K562 (cell line): ENCODE measurements around the gene ACBD3. TPM values are rescaled to one million over a fixed set of nuclear protein-coding genes. Genes with fewer than 3 reads are reported as not detected.

Experiments used
- ARID3B ChIP-seq: fragments of 250-450 bp; sonication (Bioruptor Pico); IDR thresholded peaks from 2 replicates; pipeline ENCODE4 v1.4.0; 2020; ENCODE audit warnings: borderline replicate concordance
- BACH1 ChIP-seq: fragments of 200-800 bp; sonication (Bioruptor generic); IDR thresholded peaks from 2 replicates; pipeline ENCODE4 v1.6.1; 2016; ENCODE audit warnings: missing genetic modification characterization, missing compliant biosample characterization
- BDP1 ChIP-seq: IDR thresholded peaks from 3 replicates; pipeline ENCODE4 v1.6.1; 2011; ENCODE audit not compliant: insufficient read length, insufficient read depth
- CHD2 ChIP-seq: IDR thresholded peaks from 2 replicates; pipeline ENCODE4 v1.6.1; 2011; ENCODE audit warnings: low read depth, low read length
- DIDO1 ChIP-seq: fragments of 450-650 bp; IDR thresholded peaks from 2 replicates; pipeline ENCODE4 v1.6.1; 2016; ENCODE audit warnings: low read depth, missing biosample characterization, missing genetic modification characterization
- FOXJ2 ChIP-seq: fragments of 200-800 bp; sonication (Bioruptor generic); IDR thresholded peaks from 2 replicates; pipeline ENCODE4 v1.6.1; 2016; ENCODE audit warnings: missing genetic modification characterization, missing compliant biosample characterization
- FOXM1 ChIP-seq, 2 experiments: fragments of 450-650 bp in 1 of 2; sonication (generic) in 1 of 2; formaldehyde crosslinking in 1 of 2; IDR thresholded peaks; 2 replicates each; pipeline versions ENCODE4 v1.6.1 to v1.9.0; 2017 to 2022; ENCODE audit warnings: low read depth in 2 of 2, mild to moderate bottlenecking in 2 of 2, missing genetic modification reagents in 1 of 2, moderate library complexity in 1 of 2
- SIX5 ChIP-seq, 2 experiments: IDR thresholded peaks; 2 replicates each; pipeline ENCODE4 v1.6.1; 2011; ENCODE audit warnings: low read length in 2 of 2, borderline replicate concordance in 1 of 2, low read depth in 1 of 2, mild to moderate bottlenecking in 1 of 2, moderate library complexity in 1 of 2; ENCODE audit not compliant: insufficient read depth in 1 of 2
- ZNF239 ChIP-seq: fragments of 250-450 bp; sonication (Bioruptor Pico); IDR thresholded peaks from 2 replicates; pipeline ENCODE4 v1.4.0; 2020; ENCODE audit warnings: mild to moderate bottlenecking
- ZNF280A ChIP-seq: fragments of 450-650 bp; IDR thresholded peaks from 2 replicates; pipeline ENCODE4 v1.6.1; 2018; ENCODE audit warnings: mild to moderate bottlenecking, low read depth; ENCODE audit not compliant: partially characterized antibody
- ZNF444 ChIP-seq: fragments of 250-450 bp; sonication (Bioruptor Pico); IDR thresholded peaks from 2 replicates; pipeline ENCODE4 v1.4.0; 2020; ENCODE audit warnings: mild to moderate bottlenecking, moderate library complexity
- ZNF584 ChIP-seq: fragments of 200-800 bp; sonication (Bioruptor generic); IDR thresholded peaks from 2 replicates; pipeline ENCODE4 v1.6.1; 2016; ENCODE audit warnings: low read depth, mild to moderate bottlenecking, missing genetic modification characterization, missing compliant biosample characterization
- polyA plus RNA-seq, 8 experiments: library from polyadenylated mRNA; depleted of rRNA in 4 of 8; stranded (reverse) in 5 of 8; unstranded in 3 of 8; fragments of >200 nt; fragmentation: Nextera tagmentation in 2 of 8; fragmentation: Illumina TruSeq in 1 of 8; extraction: Ambion mirVana in 2 of 8; extraction: Trizol in 1 of 8; gene quantifications; 2 replicates each; pipeline versions ENCODE4 v1.2.1 to v1.2.3, GENCODE V29; 2011 to 2014; ENCODE audit warnings: inconsistent platforms in 1 of 8, missing spikeins in 1 of 8
- total RNA-seq, 7 experiments: library from RNA; depleted of rRNA in 6 of 7; stranded (reverse); fragments of >200 nt in 6 of 7; fragmentation: Illumina TruSeq in 2 of 7; extraction: Trizol in 2 of 7; gene quantifications; 2 replicates each; pipeline versions ENCODE4 v1.2.1 to v1.2.3, GENCODE V29; 2011 to 2021; ENCODE audit warnings: low replicate concordance in 1 of 7
- TF ChIP-seq, protein P1 (sequence below): IDR thresholded peaks from 2 replicates; pipeline ENCODE4 v1.6.1; 2012; ENCODE audit warnings: low read depth, low read length, improper control_type of control experiment, borderline replicate concordance
- TF ChIP-seq, protein P2 (sequence below): fragments of 200-800 bp; sonication (Bioruptor generic); IDR thresholded peaks from 2 replicates; pipeline ENCODE4 v1.6.1; 2017; ENCODE audit warnings: missing genetic modification characterization, missing compliant biosample characterization
- TF ChIP-seq, protein P3 (sequence below): fragments of 200-800 bp; sonication (Bioruptor generic); IDR thresholded peaks from 2 replicates; pipeline ENCODE4 v1.6.1; 2017; ENCODE audit warnings: missing genetic modification characterization, missing compliant biosample characterization
- TF ChIP-seq, protein P4 (sequence below): sonication (generic); formaldehyde crosslinking; IDR thresholded peaks from 2 replicates; pipeline ENCODE4 v1.8.0; 2022; ENCODE audit warnings: mild to moderate bottlenecking, low read depth, missing genetic modification reagents

The ACBD3 gene
- total and polyA plus RNA-seq, 9 of the 15 experiments (the other 6 are each of a cell fraction or from before 2014, with no cell fraction given), result 11.1 to 36.7 (median 26.9) TPM

GRCh38 chr1:226186124-226187018, at the start of gene ACBD3 (continued):
- TF ChIP-seq, protein P1, sequence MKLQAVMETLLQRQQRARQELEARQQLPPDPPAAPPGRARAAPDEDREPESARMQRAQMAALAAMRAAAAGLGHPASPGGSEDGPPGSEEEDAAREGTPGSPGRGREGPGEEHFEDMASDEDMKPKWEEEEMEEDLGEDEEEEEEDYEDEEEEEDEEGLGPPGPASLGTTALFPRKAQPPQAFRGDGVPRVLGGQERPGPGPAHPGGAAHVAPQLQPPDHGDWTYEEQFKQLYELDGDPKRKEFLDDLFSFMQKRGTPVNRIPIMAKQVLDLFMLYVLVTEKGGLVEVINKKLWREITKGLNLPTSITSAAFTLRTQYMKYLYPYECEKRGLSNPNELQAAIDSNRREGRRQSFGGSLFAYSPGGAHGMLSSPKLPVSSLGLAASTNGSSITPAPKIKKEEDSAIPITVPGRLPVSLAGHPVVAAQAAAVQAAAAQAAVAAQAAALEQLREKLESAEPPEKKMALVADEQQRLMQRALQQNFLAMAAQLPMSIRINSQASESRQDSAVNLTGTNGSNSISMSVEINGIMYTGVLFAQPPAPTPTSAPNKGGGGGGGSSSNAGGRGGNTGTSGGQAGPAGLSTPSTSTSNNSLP, result no peak
- TF ChIP-seq ARID3B (CRISPR knock-in tag) (peak; percentile 73; the same call in 1 of the 2 replicates), ZNF444 (no peak), ZNF280A (no peak), CHD2 (0 out of 2 replicates have a peak, but pooled peaks have one; percentile 23), DIDO1 (tag) (peak; percentile 69), ZNF584 (CRISPR knock-in tag) (0 out of 2 replicates have a peak, but pooled peaks have one; percentile 29), BDP1 (no peak), ZNF239 (CRISPR knock-in tag) (no peak), FOXJ2 (tag) (no peak), FOXM1 (IDR thresholded peaks at IDR 0.05; ENCODE audit: low read depth) (no peak), FOXM1 (CRISPR knock-in tag; IDR thresholded peaks at IDR 0.05; ENCODE audit: low read depth) (peak; percentile 54; the same call in 1 of the 2 replicates), BACH1 (tag) (no peak), SIX5 (IDR thresholded peaks at IDR 0.05; ENCODE audit: borderline replicate concordance in 1 of 2, insufficient read depth in 1 of 2, low read depth in 1 of 2, low read length in 2 of 2) (peak in 1 of 2 experiments; percentile 14; a peak in 1 of 4 replicates)
- TF ChIP-seq, protein P2, sequence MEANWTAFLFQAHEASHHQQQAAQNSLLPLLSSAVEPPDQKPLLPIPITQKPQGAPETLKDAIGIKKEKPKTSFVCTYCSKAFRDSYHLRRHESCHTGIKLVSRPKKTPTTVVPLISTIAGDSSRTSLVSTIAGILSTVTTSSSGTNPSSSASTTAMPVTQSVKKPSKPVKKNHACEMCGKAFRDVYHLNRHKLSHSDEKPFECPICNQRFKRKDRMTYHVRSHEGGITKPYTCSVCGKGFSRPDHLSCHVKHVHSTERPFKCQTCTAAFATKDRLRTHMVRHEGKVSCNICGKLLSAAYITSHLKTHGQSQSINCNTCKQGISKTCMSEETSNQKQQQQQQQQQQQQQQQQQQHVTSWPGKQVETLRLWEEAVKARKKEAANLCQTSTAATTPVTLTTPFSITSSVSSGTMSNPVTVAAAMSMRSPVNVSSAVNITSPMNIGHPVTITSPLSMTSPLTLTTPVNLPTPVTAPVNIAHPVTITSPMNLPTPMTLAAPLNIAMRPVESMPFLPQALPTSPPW (CRISPR knock-in tag), result peak; percentile 88
- TF ChIP-seq, protein P3, sequence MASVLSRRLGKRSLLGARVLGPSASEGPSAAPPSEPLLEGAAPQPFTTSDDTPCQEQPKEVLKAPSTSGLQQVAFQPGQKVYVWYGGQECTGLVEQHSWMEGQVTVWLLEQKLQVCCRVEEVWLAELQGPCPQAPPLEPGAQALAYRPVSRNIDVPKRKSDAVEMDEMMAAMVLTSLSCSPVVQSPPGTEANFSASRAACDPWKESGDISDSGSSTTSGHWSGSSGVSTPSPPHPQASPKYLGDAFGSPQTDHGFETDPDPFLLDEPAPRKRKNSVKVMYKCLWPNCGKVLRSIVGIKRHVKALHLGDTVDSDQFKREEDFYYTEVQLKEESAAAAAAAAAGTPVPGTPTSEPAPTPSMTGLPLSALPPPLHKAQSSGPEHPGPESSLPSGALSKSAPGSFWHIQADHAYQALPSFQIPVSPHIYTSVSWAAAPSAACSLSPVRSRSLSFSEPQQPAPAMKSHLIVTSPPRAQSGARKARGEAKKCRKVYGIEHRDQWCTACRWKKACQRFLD, result no peak
- TF ChIP-seq, protein P4, sequence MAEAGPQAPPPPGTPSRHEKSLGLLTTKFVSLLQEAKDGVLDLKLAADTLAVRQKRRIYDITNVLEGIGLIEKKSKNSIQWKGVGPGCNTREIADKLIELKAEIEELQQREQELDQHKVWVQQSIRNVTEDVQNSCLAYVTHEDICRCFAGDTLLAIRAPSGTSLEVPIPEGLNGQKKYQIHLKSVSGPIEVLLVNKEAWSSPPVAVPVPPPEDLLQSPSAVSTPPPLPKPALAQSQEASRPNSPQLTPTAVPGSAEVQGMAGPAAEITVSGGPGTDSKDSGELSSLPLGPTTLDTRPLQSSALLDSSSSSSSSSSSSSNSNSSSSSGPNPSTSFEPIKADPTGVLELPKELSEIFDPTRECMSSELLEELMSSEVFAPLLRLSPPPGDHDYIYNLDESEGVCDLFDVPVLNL (CRISPR knock-in tag), result no peak
